HepG2 (cell line): ENCODE measurements around the gene ACTR3. TPM values are rescaled to one million over a fixed set of nuclear protein-coding genes. Genes with fewer than 3 reads are reported as not detected.

ENCODE experiments used
- ATAC-seq: fragments of 200-7000 bp; cut with Tn5 transposase; 3 replicates; pipeline ENCODE4 v1.9.1; 2020; ENCODE audit warnings: mild to moderate bottlenecking, moderate library complexity
- BruUV-seq: library from RNA; stranded (reverse); fragments of 400-500 nt; replicated peaks from 2 replicates; lab custom pipeline; 2021; lab: Mats Ljungman, UMichigan
- CTCF ChIA-PET: fragments of 300-600 bp; formaldehyde crosslinking; extraction: SDS; loops from one replicate; lab custom pipeline; 2021; ENCODE audit warnings: low total read pairs, inconsistent platforms, low intra/inter-chr PET ratio; lab: Yijun Ruan, JAX
- POLR2A ChIA-PET: fragments of 350-600 bp; sonication (Branson Sonifier 250); formaldehyde crosslinking; loops from one replicate; lab custom pipeline; 2020; ENCODE audit warnings: antibody characterized with exemption, inconsistent platforms; lab: Yijun Ruan, JAX
- DNase-seq: peaks from one replicate; pipeline ENCODE4 v3.0.0-alpha.2; 2015; ENCODE audit warnings: low spot score
- FAIRE-seq: peaks from 3 replicates; lab custom pipeline; 2011; peaks lifted over from hg19 to GRCh38; lab: Jason Lieb, UNC
- H2AFZ ChIP-seq: one replicate; pipeline ENCODE4 v1.6.1; 2011; ENCODE audit warnings: low read length, inconsistent platforms
- H3K27ac ChIP-seq: fragments of 300-600 bp; 3 replicates; pipeline ENCODE4 v1.8.0; 2011; ENCODE audit warnings: mixed run types, mild to moderate bottlenecking, mixed read lengths, low read length, inconsistent platforms; ENCODE audit not compliant: insufficient read depth; ENCODE audit errors: extremely low read length
- H3K27me3 ChIP-seq, 2 experiments: fragments of 200-600 bp in 1 of 2; 2 replicates in 1 of 2; 3 replicates in 1 of 2; pipeline versions ENCODE4 v1.6.0 to v1.8.0; 2011; ENCODE audit warnings: low read length in 2 of 2, mild to moderate bottlenecking in 2 of 2, moderate library complexity in 2 of 2, inconsistent platforms in 1 of 2; ENCODE audit not compliant: insufficient read depth in 2 of 2, control insufficient read depth in 1 of 2
- H3K36me3 ChIP-seq, 2 experiments: fragments of 200-600 bp in 1 of 2; replicated peaks in 1 of 2; 2 replicates in 1 of 2; 3 replicates in 1 of 2; pipeline versions ENCODE4 v1.5.1 to v1.8.0; 2011; ENCODE audit warnings: low read length in 2 of 2, inconsistent platforms in 1 of 2; ENCODE audit not compliant: insufficient read depth in 2 of 2, control insufficient read depth in 1 of 2
- H3K4me1 ChIP-seq: 2 replicates; pipeline ENCODE4 v1.5.1; 2012; ENCODE audit warnings: low read length, inconsistent platforms; ENCODE audit not compliant: insufficient read depth
- H3K4me2 ChIP-seq: 2 replicates; pipeline ENCODE4 v1.6.0; 2011; ENCODE audit warnings: low read depth, low read length, inconsistent platforms
- H3K4me3 ChIP-seq, 3 experiments: fragments of 200-600 bp in 1 of 3; sonication (generic), shearing (Covaris generic) in 1 of 3; replicated peaks in 1 of 3; 2 replicates each; pipeline ENCODE4 v1.5.1; 2011 to 2016; ENCODE audit warnings: low read length in 3 of 3, inconsistent platforms in 2 of 3, low read depth in 2 of 3, mild to moderate bottlenecking in 2 of 3, control low read depth in 1 of 3, mixed read lengths in 1 of 3; ENCODE audit not compliant: insufficient read depth in 1 of 3
- H3K79me2 ChIP-seq: one replicate; pipeline ENCODE4 v1.6.1; 2011; ENCODE audit warnings: low read length, inconsistent platforms; ENCODE audit not compliant: insufficient read depth
- H3K9ac ChIP-seq: 2 replicates; pipeline ENCODE4 v1.6.0; 2011; ENCODE audit warnings: mild to moderate bottlenecking, low read depth, low read length, inconsistent platforms; ENCODE audit not compliant: insufficient read depth
- H3K9me3 ChIP-seq: 2 replicates; pipeline ENCODE4 v1.5.1; 2012; ENCODE audit warnings: mild to moderate bottlenecking, low read length
- H4K20me1 ChIP-seq: 2 replicates; pipeline ENCODE4 v1.6.0; 2011; ENCODE audit warnings: inconsistent platforms, mild to moderate bottlenecking, low read length, moderate library complexity; ENCODE audit not compliant: insufficient read depth
- AGO1 ChIP-seq: fragments of 200-400 bp; formaldehyde crosslinking; IDR thresholded peaks from 2 replicates; pipeline ENCODE4 v1.6.1; 2017; ENCODE audit warnings: mild to moderate bottlenecking, low read depth, low read length, moderate library complexity; ENCODE audit not compliant: poor library complexity, severe bottlenecking
- KLF9 ChIP-seq: IDR thresholded peaks from 2 replicates; pipeline ENCODE4 v1.6.1; 2016; ENCODE audit warnings: low read depth
- SIX4 ChIP-seq: sonication (generic); formaldehyde crosslinking; IDR thresholded peaks from 2 replicates; pipeline ENCODE4 v1.4.0; 2020; ENCODE audit warnings: missing genetic modification reagents
- ZFP82 ChIP-seq: sonication (generic); formaldehyde crosslinking; IDR thresholded peaks from 2 replicates; pipeline ENCODE4 v1.5.1; 2020; ENCODE audit warnings: mild to moderate bottlenecking, missing genetic modification reagents, borderline replicate concordance
- ZNF20 ChIP-seq: sonication (generic); formaldehyde crosslinking; IDR thresholded peaks from 2 replicates; pipeline ENCODE4 v1.4.0; 2020; ENCODE audit warnings: mild to moderate bottlenecking, moderate library complexity, missing genetic modification reagents
- ZNF383 ChIP-seq: sonication (generic); formaldehyde crosslinking; IDR thresholded peaks from 2 replicates; pipeline ENCODE4 v1.4.0; 2020; ENCODE audit warnings: missing genetic modification reagents, mild to moderate bottlenecking, borderline replicate concordance
- ZNF678 ChIP-seq: sonication (generic); formaldehyde crosslinking; IDR thresholded peaks from 2 replicates; pipeline ENCODE4 v1.4.0; 2020; ENCODE audit warnings: mild to moderate bottlenecking, missing genetic modification reagents
- ZNF75D ChIP-seq: sonication (generic); formaldehyde crosslinking; IDR thresholded peaks from 2 replicates; pipeline ENCODE4 v1.8.1; 2023; ENCODE audit warnings: missing genetic modification reagents, mild to moderate bottlenecking, borderline replicate concordance
- WGBS: methylation state at CpG from one replicate; pipeline ENCODE4 v1.1.6; 2017; ENCODE audit warnings: low lambda C conversion rate; 5-methylcytosine and 5-hydroxymethylcytosine counted together
- in situ Hi-C: cut with HindIII; loops from 2 replicates; pipeline ENCODE4 v1.10.0; 2017; ENCODE audit warnings: low pct_unique_long_range_greater_than_20kb; ENCODE audit not compliant: extremely low pct_ligation_motif_present
- intact Hi-C: fragments of 100-400 bp; cut with micrococcal nuclease; formaldehyde crosslinking; loops from one replicate; pipeline ENCODE4 v1.10.0; 2022; ENCODE audit not compliant: unreplicated experiment
- polyA plus RNA-seq, 8 experiments: library from polyadenylated mRNA; depleted of rRNA in 3 of 8; stranded (reverse) in 7 of 8; unstranded in 1 of 8; fragments of >200 nt; fragmentation: Illumina TruSeq in 4 of 8; extraction: Trizol in 4 of 8; gene quantifications; 2 replicates each; pipeline versions ENCODE4 v1.2.1 to v1.2.3, GENCODE V29; 2011 to 2016; ENCODE audit warnings: low read depth in 4 of 8, missing spikeins in 1 of 8, mixed read lengths in 1 of 8; ENCODE audit not compliant: insufficient read depth in 1 of 8
- total RNA-seq, 5 experiments: library from RNA; depleted of rRNA; stranded (reverse); fragments of >200 nt; fragmentation: Illumina TruSeq; extraction: Trizol; gene quantifications; 2 replicates each; pipeline ENCODE4 v1.2.3, GENCODE V29; 2016; ENCODE audit warnings: low read depth in 1 of 5
- TF ChIP-seq, protein P1 (sequence below): sonication (generic); formaldehyde crosslinking; IDR thresholded peaks from 2 replicates; pipeline ENCODE4 v1.5.0; 2020; ENCODE audit warnings: mild to moderate bottlenecking, missing genetic modification reagents
- TF ChIP-seq, protein P2 (sequence below): fragments of 450-650 bp; IDR thresholded peaks from 2 replicates; pipeline ENCODE4 v1.6.1; 2017; ENCODE audit warnings: mild to moderate bottlenecking
- TF ChIP-seq, protein P3 (sequence below): sonication (generic); formaldehyde crosslinking; IDR thresholded peaks from 2 replicates; pipeline ENCODE4 v1.4.0; 2020; ENCODE audit warnings: missing genetic modification reagents

Gene ACTR3
- total and polyA plus RNA-seq, 2 of the 13 experiments (the other 11 are each of a cell fraction or from before 2014, with no cell fraction given) = 123 to 225 TPM

DNA sequence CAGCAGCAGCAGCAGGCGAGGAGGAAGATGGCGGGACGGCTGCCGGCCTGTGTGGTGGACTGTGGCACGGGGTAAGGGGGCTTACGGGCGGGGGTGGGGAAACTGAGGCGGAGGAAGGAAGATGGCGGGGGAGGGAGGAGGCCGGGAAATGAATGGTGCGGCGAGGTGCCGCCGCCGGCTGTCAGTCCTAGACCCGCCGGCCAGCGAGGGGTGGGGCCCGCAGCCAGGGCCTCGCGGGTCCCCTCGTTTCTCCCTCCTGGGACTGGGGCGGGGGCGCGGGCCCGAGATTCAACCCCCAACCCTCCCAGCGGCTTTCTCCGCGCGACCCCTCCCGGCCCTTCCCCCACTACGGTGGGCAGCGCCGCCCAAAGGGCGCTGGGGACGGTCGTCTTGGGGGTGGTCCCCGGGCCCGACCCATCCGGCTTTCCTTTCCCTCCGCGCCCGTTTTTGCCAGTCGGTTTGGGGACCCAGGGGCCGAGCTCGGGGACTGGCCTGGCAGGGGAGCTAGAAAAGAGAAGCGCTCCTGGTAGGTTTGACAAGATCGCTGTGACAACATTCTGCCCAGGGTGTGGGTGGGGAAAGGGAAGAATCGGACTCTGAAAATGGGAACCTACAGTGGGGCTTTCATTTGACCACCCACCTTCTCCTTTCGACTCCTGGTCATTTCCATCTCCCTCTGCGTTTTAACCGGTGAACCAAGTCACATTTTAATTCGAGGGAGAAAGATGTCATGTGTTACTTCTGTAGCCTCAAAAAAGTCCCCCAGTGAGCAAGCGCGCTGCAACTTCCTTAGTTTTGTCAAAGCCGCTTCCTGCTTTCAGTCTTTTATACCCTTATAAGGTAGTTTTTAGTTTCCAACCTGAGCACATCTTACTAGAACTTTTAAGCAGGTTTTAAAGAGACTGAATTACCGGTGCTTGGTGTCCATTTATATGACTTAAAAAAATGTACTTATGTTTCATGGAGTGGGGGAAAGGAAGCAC lies 655 bp downstream of the ACTR3 start:
- H3K4me2 ChIP-seq = peak overlapping the region; percentile 87
- peak overlapping the region; percentile 18 for H2AFZ ChIP-seq
- ATAC-seq (peak; percentile 52), FAIRE-seq (peak; percentile 64), DNase-seq (peak; percentile 73)
- H3K4me1 ChIP-seq = peaks cover 70% of the 10 kb centered on the region
- H3K27me3 ChIP-seq = no peaks in the 10 kb centered on the region; a peak in 1 of 5 replicates
- H3K79me2 ChIP-seq = peaks cover 61% of the 10 kb centered on the region
- no peaks in the 10 kb centered on the region for H3K36me3 ChIP-seq
- under 1% methylated on average over 28 of the region's 57 CpGs for WGBS
- no peaks in the 10 kb centered on the region for H3K9me3 ChIP-seq
- CTCF ChIA-PET = no interaction called here
- 0 out of 2 replicates have a peak, but pooled peaks cover 3% of the 10 kb centered on the region for H4K20me1 ChIP-seq
- peak overlapping the region; percentile 91 for H3K9ac ChIP-seq
- intact Hi-C loops (loop anchor here (1.0 kb wide), 1 partner anchor 134 kb away; the partner anchor contains the start of gene SLC35F5), in situ Hi-C loops (no loop called here)
- POLR2A ChIA-PET = interaction anchor here (0.7 to 4.8 kb wide), 10 partner anchors 10 to 134 kb away, joined by 3 to 79 read pairs (median 6); partner anchors contain the start of gene SLC35F5
- BruUV-seq = TSS peak; percentile 52
- peak overlapping the region; percentile 92 to 96 (median 95) for H3K4me3 ChIP-seq
- H3K27ac ChIP-seq = peak overlapping the region; percentile 94
- TF ChIP-seq SIX4 (no peak), ZNF75D (no peak), AGO1 (peak; percentile 52), ZFP82 (CRISPR knock-in tag) (peak; percentile 44; the same call in 1 of the 2 replicates), ZNF383 (CRISPR knock-in tag) (0 out of 2 replicates have a peak, but pooled peaks have one; percentile 23), ZNF678 (peak; percentile 45; the same call in 1 of the 2 replicates), ZNF20 (0 out of 2 replicates have a peak, but pooled peaks have one; percentile 58), KLF9 (no peak)
- TF ChIP-seq, protein P1, sequence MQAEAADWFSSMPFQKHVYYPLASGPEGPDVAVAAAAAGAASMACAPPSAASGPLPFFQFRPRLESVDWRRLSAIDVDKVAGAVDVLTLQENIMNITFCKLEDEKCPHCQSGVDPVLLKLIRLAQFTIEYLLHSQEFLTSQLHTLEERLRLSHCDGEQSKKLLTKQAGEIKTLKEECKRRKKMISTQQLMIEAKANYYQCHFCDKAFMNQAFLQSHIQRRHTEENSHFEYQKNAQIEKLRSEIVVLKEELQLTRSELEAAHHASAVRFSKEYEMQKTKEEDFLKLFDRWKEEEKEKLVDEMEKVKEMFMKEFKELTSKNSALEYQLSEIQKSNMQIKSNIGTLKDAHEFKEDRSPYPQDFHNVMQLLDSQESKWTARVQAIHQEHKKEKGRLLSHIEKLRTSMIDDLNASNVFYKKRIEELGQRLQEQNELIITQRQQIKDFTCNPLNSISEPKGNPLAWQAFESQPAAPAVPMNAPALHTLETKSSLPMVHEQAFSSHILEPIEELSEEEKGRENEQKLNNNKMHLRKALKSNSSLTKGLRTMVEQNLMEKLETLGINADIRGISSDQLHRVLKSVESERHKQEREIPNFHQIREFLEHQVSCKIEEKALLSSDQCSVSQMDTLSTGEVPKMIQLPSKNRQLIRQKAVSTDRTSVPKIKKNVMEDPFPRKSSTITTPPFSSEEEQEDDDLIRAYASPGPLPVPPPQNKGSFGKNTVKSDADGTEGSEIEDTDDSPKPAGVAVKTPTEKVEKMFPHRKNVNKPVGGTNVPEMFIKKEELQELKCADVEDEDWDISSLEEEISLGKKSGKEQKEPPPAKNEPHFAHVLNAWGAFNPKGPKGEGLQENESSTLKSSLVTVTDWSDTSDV = 0 out of 2 replicates have a peak, but pooled peaks have one; percentile 84
- TF ChIP-seq, protein P2, sequence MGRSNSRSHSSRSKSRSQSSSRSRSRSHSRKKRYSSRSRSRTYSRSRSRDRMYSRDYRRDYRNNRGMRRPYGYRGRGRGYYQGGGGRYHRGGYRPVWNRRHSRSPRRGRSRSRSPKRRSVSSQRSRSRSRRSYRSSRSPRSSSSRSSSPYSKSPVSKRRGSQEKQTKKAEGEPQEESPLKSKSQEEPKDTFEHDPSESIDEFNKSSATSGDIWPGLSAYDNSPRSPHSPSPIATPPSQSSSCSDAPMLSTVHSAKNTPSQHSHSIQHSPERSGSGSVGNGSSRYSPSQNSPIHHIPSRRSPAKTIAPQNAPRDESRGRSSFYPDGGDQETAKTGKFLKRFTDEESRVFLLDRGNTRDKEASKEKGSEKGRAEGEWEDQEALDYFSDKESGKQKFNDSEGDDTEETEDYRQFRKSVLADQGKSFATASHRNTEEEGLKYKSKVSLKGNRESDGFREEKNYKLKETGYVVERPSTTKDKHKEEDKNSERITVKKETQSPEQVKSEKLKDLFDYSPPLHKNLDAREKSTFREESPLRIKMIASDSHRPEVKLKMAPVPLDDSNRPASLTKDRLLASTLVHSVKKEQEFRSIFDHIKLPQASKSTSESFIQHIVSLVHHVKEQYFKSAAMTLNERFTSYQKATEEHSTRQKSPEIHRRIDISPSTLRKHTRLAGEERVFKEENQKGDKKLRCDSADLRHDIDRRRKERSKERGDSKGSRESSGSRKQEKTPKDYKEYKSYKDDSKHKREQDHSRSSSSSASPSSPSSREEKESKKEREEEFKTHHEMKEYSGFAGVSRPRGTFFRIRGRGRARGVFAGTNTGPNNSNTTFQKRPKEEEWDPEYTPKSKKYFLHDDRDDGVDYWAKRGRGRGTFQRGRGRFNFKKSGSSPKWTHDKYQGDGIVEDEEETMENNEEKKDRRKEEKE = no peak
- TF ChIP-seq, protein P3, sequence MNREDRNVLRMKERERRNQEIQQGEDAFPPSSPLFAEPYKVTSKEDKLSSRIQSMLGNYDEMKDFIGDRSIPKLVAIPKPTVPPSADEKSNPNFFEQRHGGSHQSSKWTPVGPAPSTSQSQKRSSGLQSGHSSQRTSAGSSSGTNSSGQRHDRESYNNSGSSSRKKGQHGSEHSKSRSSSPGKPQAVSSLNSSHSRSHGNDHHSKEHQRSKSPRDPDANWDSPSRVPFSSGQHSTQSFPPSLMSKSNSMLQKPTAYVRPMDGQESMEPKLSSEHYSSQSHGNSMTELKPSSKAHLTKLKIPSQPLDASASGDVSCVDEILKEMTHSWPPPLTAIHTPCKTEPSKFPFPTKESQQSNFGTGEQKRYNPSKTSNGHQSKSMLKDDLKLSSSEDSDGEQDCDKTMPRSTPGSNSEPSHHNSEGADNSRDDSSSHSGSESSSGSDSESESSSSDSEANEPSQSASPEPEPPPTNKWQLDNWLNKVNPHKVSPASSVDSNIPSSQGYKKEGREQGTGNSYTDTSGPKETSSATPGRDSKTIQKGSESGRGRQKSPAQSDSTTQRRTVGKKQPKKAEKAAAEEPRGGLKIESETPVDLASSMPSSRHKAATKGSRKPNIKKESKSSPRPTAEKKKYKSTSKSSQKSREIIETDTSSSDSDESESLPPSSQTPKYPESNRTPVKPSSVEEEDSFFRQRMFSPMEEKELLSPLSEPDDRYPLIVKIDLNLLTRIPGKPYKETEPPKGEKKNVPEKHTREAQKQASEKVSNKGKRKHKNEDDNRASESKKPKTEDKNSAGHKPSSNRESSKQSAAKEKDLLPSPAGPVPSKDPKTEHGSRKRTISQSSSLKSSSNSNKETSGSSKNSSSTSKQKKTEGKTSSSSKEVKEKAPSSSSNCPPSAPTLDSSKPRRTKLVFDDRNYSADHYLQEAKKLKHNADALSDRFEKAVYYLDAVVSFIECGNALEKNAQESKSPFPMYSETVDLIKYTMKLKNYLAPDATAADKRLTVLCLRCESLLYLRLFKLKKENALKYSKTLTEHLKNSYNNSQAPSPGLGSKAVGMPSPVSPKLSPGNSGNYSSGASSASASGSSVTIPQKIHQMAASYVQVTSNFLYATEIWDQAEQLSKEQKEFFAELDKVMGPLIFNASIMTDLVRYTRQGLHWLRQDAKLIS (CRISPR knock-in tag) = 0 out of 2 replicates have a peak, but pooled peaks have one; percentile 58
